Hindlimb muscle (tissue), 1 donor: ENCODE data around the gene COA7. TPM values are rescaled to one million over a fixed set of nuclear protein-coding genes. Genes with fewer than 3 reads are reported as not detected.
A peak's percentile ranks its signal among the peaks of the same experiment; 100 is the strongest.
"Not testable (repeated sequence)": the region's sequence is repeated elsewhere in the genome, so short reads cannot be mapped to it uniquely, and the experiment has no call there.

ENCODE experiments used
- DNase-seq: peaks from one replicate; pipeline ENCODE4 v3.0.0-alpha.2; 2013
- polyA plus RNA-seq: library from polyadenylated mRNA; unstranded; fragments of 120-200 nt; gene quantifications from one replicate; pipeline ENCODE4 v1.2.1, GENCODE V29; 2013; ENCODE audit not compliant: insufficient read length

The COA7 gene
- 18.6 TPM for polyA plus RNA-seq

DNA sequence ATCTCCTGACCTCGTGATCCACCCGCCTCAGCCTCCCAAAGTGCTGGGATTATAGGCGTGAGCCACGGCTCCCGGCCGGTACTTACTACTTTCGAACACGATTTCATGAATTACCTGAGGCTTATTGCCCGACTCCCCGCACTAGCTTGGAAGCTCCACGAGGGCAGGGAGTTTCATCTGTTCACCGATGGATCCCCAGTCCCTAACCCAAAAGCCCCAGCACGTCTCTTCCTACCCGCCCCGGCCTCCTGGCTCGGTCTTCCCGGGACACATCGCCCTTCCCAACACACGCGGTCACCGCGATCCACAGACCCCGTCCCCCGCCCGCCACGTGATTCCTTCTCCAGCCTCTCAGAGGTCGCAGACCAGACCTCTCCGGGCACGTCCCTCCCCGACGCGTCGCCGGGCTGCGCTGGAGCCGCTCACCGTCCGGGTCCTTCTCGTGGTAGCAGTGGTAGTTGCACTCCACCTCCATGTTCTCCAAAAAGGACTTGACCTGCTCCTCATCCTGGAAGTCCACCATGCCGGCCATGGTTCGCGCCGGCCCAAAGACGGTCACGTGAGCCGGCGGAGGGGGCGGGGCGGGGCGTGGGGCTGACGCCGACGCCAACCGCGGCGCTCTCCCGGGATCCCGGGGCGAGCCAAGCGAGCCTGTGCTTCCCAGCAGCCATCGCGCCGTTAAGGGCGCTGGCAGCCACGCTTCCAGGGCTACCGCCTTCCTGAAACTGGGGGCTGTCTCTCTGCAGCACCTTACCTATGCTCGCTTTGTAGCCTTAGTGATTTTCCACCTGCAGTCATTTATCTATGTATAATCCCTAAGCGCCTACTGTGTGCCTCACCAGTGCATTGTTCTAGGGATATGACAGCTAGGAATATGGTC, at the start of gene COA7:
TSS of gene COA7 (minus strand) at position 553 of the 880 bp plus-strand sequence. CDS start at position 532, 21 bp downstream.
- peak; percentile 88 for DNase-seq

DNA sequence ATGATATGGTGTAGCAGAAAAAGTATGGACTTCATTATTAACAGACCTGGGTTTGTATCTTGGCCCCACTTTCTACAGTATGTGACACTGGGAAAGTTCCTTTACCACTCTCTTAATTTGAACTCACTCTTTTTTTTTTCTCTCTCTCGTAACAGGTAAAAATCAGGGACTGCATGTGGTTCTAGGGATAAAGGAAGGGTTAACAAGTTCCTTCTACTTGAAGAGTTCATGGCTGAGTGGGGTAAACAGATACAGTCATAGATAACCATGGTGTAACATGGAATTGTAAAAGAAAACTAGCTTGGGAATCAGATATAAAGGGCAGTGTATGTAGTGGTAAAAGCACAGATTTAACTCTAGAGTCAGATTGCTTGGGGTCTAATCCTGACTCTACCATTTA, 49.3 kb upstream of the COA7 start:
- DNase-seq: no peak

DNA sequence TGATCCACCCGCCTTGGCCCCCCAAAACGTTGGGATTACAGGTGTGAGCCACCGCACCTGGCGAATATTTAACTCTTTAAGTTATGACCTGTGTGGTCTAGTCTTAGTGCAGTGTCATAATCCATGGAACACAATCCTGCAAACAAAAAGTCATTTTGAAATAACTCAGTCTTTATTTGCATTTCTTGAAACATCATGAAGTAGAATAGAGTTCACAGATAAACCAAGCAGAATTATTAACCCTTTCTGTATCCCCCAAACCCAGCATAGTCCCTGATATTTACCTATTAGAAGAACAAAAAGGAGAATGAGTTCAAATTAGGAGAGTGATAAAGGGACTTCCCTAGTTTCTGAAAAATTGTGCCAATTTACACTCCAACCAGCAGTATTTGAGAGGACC, 48.0 kb upstream of the COA7 start:
- DNase-seq: no peak

DNA sequence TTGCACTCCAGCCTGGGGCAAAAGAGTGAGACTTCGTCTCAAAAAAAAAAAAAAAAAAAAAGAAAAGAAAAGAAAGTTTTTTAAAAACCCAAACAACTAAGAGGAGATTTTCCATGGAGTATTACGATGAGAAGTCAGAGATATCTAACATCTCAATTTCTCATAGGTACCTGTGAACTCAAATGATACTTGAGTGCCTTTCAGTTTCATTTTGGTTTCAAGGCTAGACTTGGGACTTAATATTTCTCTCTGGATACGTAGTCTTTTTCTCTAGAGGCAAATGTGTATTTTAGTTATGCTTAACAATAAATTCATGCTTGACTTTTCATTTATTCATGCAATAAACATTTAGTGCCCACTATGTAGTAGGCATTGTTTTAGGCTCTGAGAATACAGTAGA, 43.1 kb upstream of the COA7 start:
- no peak for DNase-seq

DNA sequence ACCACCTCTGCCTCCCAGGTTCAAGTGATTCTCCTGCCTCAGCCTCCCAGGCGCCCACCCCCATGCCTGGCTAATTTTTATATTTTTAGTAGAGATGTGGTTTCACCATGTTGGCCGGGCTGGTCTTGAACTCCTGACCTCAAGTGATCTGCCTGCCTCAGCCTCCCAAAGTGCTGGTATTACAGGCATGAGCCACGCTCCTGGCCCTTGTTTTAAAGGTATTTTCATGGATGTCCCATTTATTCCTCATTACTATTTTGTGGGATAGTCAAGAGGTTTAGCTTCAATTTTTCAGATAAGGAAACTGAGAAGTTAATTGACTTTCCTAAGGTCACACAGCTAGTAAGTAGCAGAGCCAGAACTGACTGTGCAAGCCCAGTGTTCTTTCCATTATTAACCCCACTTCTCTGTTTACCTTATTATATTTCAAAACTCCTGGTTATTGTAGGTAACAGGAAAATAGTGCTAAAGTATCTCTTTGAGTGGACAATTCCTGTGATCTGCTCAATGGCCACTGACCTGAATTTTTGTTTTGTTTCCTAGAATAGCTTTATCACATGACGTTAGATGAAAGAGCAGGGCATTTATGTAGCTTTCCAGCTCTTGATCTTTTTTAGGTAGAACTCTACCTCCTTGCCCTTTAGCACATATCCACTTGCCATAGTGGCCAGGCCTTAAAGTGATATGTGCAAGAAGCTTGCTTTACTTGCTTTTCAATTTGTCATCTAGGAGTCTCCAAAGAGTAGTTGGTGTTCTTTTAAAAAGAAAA, 41.7 kb upstream of the COA7 start:
- DNase-seq: no peak

DNA sequence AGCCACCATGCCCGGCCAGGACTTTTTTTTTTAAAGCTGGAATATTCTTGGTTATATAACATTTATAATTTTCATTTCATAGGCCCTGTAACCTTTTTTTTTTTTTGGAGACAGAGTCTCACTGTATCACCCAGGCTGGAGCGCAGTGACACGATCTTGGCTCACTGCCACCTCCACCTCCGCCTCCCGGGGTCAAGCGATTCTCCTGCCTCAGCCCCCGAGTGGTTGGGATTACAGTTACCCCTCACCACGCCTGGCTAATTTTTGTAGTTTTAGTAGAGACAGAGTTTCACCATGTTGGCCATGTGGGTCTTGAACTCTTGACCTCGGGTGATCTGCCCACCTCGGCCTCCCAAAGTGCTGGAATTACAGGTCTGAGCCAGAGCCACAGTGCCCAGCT, 40.7 kb upstream of the COA7 start:
- no peak for DNase-seq

DNA sequence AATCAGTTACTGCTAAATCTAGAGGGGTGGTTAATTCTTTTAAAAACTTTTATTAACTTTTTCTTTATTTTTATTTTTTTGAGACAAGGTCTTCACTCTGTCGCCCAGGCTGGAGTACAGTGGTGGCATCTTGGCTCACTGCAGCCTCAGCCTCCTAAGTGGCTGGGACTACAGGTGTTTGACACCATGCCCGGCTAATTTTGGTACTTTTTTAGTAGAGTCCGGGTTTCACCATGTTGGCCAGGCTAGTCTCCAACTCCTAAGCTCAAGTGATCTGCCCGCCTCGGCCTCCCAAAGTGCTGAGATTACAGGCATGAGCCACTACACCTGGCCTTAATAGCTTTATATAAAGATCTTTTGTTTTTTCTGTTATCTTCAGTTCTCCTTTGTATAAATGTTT, 40.0 kb upstream of the COA7 start:
- no peak for DNase-seq

DNA sequence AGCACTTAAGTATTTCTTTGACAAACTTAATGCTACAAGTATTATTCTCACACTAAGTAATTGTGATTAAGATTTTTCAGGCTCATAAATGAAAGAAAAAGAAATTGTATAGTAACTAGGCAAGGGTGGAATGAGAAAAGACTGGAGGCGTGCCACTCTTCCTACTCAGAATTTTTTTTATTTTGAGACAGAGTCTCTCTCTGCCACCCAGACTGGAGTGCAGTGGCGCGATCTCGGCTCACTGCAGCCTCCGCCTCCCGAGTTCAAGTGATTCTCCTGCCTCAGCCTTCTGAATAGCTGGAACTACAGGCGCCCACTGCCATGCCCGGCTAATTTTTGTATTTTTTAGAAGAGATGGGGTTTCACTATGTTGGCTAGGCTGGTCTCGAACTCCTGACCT, 37.2 kb upstream of the COA7 start:
- not testable (repeated sequence) for DNase-seq

DNA sequence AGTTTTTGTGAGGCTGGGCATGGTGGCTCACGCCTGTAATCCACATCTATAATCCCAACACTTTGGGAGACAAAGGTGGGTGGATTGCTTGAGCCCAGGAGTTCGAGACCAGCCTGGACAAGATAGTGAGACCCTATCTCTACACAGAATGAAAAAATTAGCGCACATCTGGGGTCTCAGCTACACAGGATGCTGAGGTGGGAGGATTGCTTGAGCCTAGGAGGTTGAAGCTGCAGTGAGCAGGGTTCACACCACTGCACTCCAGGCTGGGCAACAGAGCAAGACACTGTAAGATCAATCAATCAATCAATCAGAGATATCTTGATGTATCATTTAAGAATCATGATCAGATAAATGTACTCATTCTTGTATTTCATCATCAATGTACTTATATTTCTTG, 35.2 kb upstream of the COA7 start:
- no peak for DNase-seq

DNA sequence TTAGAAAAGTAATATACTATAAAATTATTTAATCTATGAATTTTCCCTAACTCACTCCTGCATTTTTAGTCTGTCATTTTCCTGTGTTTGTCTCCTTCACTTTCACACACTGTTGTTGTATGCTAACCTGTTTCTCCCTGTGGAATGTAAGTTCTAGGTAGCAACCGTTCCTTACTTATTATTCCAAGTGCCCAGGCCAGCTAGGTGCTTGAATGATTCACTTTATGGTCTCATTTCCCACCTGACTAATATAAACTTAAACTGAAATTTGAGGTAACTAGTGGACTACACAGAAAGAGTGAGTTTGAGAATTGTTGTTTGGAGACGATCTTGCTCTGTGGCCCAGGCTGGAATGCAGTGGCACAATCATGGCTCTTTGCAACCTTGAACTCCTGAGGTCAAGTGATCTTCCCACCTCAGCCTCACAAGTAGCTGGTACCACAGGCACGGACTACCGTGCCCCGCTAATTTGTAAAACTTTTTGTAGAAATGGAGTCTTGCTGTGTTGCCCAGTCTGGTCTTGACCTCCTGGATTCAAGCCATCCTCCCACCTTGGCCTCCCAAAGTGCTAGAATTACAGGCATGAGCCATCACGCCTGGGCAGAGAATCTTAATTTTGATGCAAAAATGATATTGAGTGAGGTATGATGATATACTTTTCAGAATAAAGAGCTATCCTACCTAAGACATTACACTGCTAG, 30.0 kb upstream of the COA7 start:
- DNase-seq: no peak

DNA sequence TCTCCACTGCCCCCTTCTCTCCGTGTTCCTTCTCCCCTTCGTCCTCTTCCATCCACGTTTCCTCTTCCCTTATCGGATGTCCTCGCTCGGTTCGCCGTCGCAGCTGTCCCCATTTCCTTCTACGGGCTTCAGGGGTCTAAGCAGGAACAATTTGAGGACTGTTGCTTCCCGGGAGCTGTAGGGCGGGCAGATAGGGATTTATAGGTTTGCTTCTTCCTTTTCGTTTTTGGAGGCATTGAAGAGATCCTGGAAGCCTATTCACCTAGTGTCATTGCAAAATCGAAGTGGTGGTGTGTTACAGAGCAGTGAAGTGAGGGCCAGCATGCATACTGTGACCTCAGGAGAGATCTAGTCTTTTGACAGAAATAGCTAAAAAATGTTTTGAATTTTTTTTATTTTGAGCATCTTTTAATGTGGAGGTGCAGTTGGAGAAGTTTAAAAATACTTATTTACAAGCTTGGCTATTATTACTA, 29.0 kb upstream of the COA7 start:
- DNase-seq: no peak

DNA sequence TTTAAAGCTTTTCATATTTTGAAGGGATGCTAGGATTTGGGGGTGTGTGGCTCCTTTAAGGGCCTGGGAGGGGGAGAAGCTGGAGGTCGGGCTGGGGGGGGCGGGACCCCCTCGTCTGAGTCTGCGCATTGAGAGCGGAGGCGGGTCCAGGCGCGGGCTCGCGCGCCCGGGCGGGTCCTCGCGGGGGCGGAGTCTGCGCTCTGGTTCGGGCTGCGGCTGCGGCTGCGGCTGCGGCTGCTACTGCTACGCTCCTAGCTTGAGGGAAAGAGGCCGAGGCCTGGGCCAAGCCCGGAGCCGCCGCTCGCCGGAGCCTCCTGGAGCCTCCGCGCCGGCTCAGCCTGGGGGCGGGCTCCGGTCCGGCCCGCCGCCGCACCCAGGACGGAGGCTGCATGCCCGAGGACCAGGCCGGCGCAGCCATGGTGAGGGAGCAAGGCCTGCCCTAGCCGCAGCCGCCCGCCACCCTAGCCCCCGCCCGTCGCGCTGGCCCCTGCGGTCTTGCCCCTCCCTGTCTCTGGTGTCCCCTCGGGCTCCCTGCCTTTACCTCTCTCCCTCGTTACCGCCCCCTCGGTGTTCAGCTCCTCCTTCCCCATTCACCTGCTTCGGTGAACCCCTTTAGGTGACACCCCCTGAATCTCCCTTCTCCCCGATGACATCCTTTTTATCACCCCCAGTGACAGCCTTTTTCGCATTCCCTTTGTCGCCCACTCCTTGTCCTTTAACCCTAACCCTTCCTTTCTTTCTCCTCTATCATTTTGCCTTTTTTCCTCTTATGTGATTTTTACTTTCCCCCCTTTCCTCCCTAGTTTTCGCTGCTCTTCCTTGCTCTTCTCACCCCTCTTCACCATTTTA, 28.3 kb upstream of the COA7 start, which contains the start of gene ZYG11B:
TSS of gene ZYG11B (plus strand) at position 189 of the 849 bp plus-strand sequence. CDS start at position 390, 201 bp downstream.
- peak; percentile 90 for DNase-seq

DNA sequence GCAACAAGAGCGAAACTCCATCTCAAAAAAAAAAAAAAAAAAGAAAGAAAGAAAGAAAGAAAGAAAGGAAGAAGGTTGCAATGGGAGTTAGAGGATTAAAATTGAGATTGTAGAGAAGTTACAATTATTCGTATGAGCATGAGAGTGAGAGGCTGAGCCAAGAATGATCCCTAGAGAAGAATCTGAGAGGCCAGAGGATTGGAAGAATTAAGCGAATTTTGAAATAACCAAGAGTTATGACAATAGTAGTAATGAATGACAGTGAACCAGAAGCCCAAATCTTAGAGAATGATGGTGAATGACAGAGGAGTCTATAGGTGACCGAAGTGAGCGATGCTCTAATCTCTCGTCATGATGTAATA, 27.7 kb upstream of the COA7 start:
- DNase-seq: no peak

DNA sequence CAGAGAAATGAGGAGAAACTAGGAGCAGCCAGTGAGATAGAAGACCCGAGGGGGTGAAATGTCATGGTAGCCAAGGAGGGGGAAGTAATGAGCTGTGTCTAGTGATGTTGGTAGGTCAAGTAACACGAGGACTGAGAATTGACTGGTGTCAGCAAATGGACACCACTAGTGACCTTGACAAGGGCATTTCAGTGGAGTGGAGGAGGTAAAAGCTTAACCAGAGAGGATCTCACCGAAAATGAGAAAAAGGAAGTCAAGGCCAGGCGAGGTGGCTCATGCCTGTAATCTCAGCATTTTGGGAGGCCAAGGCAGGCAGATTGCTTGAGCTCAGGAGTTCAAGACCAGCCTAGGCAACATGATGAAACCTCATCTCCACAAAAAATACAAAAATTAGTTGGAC, 25.1 kb upstream of the COA7 start:
- no peak for DNase-seq

DNA sequence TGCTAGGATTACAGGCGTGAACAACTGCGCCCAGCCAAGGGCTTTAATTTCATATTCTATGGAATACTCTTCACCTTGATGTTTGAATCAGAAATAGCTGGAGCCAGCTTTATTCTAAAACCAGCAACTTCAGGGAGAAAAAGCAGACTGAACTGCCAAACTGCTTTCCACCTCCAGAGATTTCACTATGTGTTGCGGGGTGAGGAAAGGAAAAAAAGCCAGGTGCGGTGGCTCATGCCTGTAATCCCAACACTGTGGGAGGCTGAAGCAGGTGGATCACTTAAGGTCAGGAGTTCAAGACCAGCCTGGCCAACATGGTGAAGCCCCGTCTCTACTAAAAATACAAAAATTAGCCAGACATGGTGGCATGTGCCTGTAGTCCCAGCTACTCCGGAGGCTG, 17.1 kb upstream of the COA7 start:
- DNase-seq: not testable (repeated sequence)

DNA sequence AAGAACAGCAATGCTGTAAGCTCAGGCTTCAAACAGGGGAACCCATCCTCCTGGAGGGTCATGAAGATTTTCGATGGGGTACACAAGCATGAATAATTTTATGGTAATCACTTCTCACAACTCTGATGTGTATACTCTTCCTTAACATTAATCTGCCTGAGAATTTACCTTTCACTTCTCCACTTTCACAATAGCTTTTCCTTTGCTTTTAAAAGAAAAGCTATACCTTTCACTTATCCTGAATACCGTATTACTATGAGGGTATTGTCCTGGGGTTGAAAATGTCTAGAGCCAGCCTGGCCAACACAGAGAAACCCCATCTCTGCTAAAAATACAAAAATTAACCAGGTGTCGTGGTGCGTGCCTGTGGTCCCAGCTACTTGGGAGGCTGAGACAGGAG, 15.4 kb upstream of the COA7 start:
- DNase-seq: no peak

DNA sequence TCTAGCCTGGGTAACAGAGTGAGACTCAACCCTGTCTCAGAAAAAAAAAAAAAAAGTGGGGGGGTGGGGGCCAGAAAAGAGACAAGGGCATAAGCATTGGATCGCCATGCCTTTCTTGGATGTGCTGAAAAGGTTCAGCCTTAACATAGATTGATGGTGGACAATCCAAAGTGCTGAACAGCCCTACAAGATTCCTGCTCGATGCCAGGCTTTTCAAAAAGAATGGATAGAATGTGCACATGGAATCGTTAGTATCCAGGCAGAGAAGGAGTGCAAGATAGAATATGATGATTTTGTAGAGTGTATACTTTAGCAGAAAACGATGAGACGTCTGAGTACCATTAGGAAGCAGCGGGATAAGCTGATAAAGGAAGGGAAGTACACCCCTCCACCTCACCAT, 10.9 kb upstream of the COA7 start:
- DNase-seq: no peak

DNA sequence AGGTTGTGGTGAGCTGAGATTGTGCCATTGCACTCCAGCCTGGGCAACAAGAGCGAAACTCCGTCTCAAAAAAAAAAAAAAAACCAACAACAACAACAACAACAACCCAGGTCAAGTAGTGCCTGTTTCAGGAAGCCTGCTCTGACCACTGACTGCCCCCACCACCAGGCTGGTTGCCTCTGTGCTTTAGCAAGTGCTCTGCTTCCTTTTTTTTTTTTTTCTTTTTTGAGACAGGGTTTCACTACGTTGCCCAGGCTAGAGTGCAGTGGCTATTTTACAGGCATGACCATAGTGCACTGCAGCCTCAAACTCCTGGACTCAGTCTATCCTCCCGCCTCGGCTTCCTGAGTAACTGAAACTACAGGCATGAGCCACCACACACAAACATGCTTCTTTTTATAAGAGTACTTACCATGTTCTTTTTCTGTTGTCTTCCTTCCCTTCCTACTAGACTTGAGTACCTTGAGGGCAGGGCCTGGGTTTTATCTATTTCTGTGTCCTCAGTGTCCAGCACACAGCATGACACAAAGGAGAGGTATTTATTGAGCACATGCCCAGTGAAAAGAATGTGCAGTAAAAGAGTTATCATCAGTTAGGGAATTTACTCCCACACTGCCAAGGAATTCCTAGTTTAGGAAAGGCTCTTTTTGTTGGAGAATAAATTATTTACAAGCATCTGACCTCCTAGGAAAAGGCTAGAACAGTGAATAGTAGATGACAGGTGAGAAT, 9.9 kb upstream of the COA7 start:
- no peak for DNase-seq

DNA sequence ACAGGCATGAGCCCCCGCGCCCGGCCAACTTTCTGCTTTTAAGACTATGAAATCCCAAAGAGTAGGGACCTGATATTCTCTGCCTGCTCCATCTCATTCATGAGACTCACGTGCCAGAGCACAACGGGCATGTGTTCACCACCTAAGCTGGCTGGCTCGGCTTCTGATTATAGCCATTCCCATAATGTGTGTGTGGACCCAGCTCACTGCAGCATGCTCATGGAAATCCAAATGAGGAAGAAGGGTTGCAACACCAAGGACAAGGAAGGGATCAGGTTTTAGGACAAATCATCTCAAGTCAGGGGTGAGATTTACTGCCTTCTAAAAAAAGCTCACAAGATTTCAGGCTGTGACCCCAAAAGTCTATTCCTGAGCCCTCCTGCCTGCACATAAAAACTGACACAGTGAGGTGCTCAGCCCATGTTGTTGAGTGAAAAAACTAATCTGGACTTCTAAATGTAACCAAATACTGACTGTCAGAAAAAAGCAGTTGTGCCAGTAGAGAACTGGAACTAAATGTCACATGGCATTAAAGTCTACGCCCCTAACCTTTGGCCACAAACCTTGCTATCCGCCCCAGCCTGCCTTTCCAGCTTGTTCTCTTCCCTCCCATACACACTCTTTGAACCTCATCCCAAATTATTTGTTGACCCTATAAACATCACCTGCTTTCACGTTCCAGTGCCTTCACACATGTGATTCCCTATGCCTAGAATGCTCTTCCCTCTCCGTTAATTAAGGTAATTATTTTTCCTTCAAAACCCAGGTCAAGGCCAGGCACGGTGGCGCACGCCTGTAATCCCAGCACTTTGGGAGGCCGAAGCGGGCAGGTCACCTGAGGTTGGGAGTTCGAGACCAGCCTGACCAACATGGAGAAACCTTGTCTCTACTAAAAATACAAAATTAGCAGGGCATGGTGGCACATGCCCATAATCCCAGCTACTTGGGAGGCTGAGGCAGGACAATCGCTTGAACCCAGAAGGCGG, 9.1 kb upstream of the COA7 start:
- no peak for DNase-seq

DNA sequence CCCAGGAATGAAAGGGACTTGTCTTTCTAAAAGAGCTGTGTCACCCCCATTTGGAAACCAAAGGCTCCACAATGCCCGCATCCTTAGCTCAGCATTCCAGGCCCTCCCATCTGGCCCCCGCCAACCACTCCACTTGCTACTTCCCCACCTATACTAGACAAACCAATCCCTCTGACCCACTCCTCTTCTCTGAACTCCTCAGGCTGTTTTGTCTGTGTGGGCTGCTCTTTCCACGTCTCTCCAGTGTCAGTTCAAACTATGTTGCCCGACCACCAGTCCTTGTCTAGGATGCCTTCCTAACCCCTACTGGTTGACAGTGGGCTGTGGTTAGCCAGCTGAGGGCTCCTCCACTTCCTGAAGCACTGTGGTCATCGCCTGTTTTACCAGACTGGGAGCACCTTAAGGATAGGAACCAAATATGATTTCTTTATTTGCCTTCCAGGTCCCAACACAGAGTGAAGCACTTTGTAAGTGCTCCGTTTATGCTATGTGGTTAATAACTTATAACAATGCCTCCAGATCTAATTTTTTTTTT, 8.1 kb upstream of the COA7 start:
- DNase-seq: no peak
